ENCODE data around the gene CSRP2.

GRCh38 chr12:76880519-76881023 is 1.8 kb upstream of the CSRP2 start:
- TF ChIP-seq CTCF (IDR thresholded peaks at IDR 0.05) (no peak), POLR2A (IDR thresholded peaks at IDR 0.05) (no peak)

Measured in right lobe of liver (tissue), 4 donors.